HepG2 (cell line): ENCODE data around the gene CCDC175. TPM values are rescaled to one million over a fixed set of nuclear protein-coding genes. Genes with fewer than 3 reads are reported as not detected.
A peak's percentile ranks its signal among the peaks of the same experiment; 100 is the strongest.

Experiments used
- FOXO4 ChIP-seq: sonication (generic); formaldehyde crosslinking; conservative IDR thresholded peaks from 2 replicates; pipeline ENCODE4 v1.8.1; 2023; ENCODE audit warnings: missing genetic modification reagents
- HDAC2 ChIP-seq: sonication (generic); formaldehyde crosslinking; IDR thresholded peaks from 2 replicates; pipeline ENCODE4 v1.4.0; 2020; ENCODE audit warnings: missing genetic modification reagents
- HNF1A ChIP-seq, 2 experiments: sonication (generic) in 1 of 2; formaldehyde crosslinking in 1 of 2; IDR thresholded peaks; 2 replicates each; pipeline versions ENCODE4 v1.4.0 to v1.6.1; 2016 to 2020; ENCODE audit warnings: borderline replicate concordance in 1 of 2, low read depth in 1 of 2, mild to moderate bottlenecking in 1 of 2, missing genetic modification reagents in 1 of 2
- MLX ChIP-seq: IDR thresholded peaks from 2 replicates; pipeline ENCODE4 v1.6.1; 2016
- MTA1 ChIP-seq: sonication (generic); formaldehyde crosslinking; IDR thresholded peaks from 2 replicates; pipeline ENCODE4 v1.4.0; 2020; ENCODE audit warnings: missing genetic modification reagents, mild to moderate bottlenecking, borderline replicate concordance
- MYNN ChIP-seq: sonication (generic); formaldehyde crosslinking; IDR thresholded peaks from 2 replicates; pipeline ENCODE4 v1.4.0; 2020; ENCODE audit warnings: mild to moderate bottlenecking, low read depth, missing genetic modification reagents
- ONECUT2 ChIP-seq: sonication (generic); formaldehyde crosslinking; IDR thresholded peaks from 2 replicates; pipeline ENCODE4 v1.4.0; 2020; ENCODE audit warnings: missing genetic modification reagents
- PHF8 ChIP-seq: sonication (generic); formaldehyde crosslinking; IDR thresholded peaks from 2 replicates; pipeline ENCODE4 v1.5.0; 2020; ENCODE audit warnings: missing genetic modification reagents
- PRDM10 ChIP-seq: sonication (generic); formaldehyde crosslinking; IDR thresholded peaks from 2 replicates; pipeline ENCODE4 v1.4.0; 2020; ENCODE audit warnings: low read depth, missing genetic modification reagents
- RXRB ChIP-seq: IDR thresholded peaks from 2 replicates; pipeline ENCODE4 v1.6.1; 2016; ENCODE audit warnings: borderline replicate concordance, missing genetic modification reagents, missing compliant biosample characterization
- SNAI1 ChIP-seq: sonication (generic); formaldehyde crosslinking; IDR thresholded peaks from 2 replicates; pipeline ENCODE4 v1.5.0; 2020; ENCODE audit warnings: mild to moderate bottlenecking, missing genetic modification reagents, borderline replicate concordance
- SUZ12 ChIP-seq: fragments of 150-350 bp; IDR thresholded peaks from 2 replicates; pipeline ENCODE4 v1.6.1; 2014; ENCODE audit warnings: low read depth, low read length
- ZBTB8A ChIP-seq: sonication (generic); formaldehyde crosslinking; IDR thresholded peaks from 2 replicates; pipeline ENCODE4 v1.4.0; 2020; ENCODE audit warnings: mild to moderate bottlenecking, low read depth, missing genetic modification reagents, borderline replicate concordance
- ZFP90 ChIP-seq: sonication (generic); formaldehyde crosslinking; IDR thresholded peaks from 2 replicates; pipeline ENCODE4 v1.8.0; 2022; ENCODE audit warnings: missing genetic modification reagents, mild to moderate bottlenecking, inconsistent platforms, borderline replicate concordance
- ZNF782 ChIP-seq: sonication (generic); formaldehyde crosslinking; IDR thresholded peaks from 2 replicates; pipeline ENCODE4 v1.4.0; 2020; ENCODE audit warnings: missing genetic modification reagents, mild to moderate bottlenecking, borderline replicate concordance
- ZNF839 ChIP-seq: sonication (generic); formaldehyde crosslinking; IDR thresholded peaks from 2 replicates; pipeline ENCODE4 v1.4.0; 2020; ENCODE audit warnings: missing genetic modification reagents, mild to moderate bottlenecking, borderline replicate concordance
- polyA plus RNA-seq, 8 experiments: library from polyadenylated mRNA; depleted of rRNA in 3 of 8; stranded (reverse) in 7 of 8; unstranded in 1 of 8; fragments of >200 nt; fragmentation: Illumina TruSeq in 4 of 8; extraction: Trizol in 4 of 8; gene quantifications; 2 replicates each; pipeline versions ENCODE4 v1.2.1 to v1.2.3, GENCODE V29; 2011 to 2016; ENCODE audit warnings: low read depth in 4 of 8, missing spikeins in 1 of 8, mixed read lengths in 1 of 8; ENCODE audit not compliant: insufficient read depth in 1 of 8
- total RNA-seq, 5 experiments: library from RNA; depleted of rRNA; stranded (reverse); fragments of >200 nt; fragmentation: Illumina TruSeq; extraction: Trizol; gene quantifications; 2 replicates each; pipeline ENCODE4 v1.2.3, GENCODE V29; 2016; ENCODE audit warnings: low read depth in 1 of 5

Gene CCDC175
- total and polyA plus RNA-seq, 2 of the 13 experiments (the other 11 are each of a cell fraction or from before 2014, with no cell fraction given), result not detected

GRCh38 chr14:59464486-59465315, 111.9 kb downstream of the CCDC175 start (continued):
- no peak for TF ChIP-seq HNF1A (IDR thresholded peaks at IDR 0.05; ENCODE audit: low read depth)
- TF ChIP-seq HNF1A (CRISPR knock-in tag; IDR thresholded peaks at IDR 0.05; ENCODE audit: borderline replicate concordance), result no peak
- no peak for TF ChIP-seq SUZ12
- TF ChIP-seq MLX (CRISPR knock-in tag), result no peak
- TF ChIP-seq HDAC2, result no peak
- TF ChIP-seq ZNF839 (CRISPR knock-in tag), result no peak
- TF ChIP-seq PHF8, result peak; percentile 61
- no peak; the same call in 1 of the 2 replicates for TF ChIP-seq MTA1 (CRISPR knock-in tag)
- no peak for TF ChIP-seq PRDM10 (CRISPR knock-in tag)
- no peak for TF ChIP-seq ZBTB8A (CRISPR knock-in tag)
- no peak for TF ChIP-seq MYNN
- no peak for TF ChIP-seq ZFP90 (CRISPR knock-in tag)
- TF ChIP-seq FOXO4 (CRISPR knock-in tag), result no peak
- no peak for TF ChIP-seq RXRB (CRISPR knock-in tag)
- TF ChIP-seq SNAI1 (CRISPR knock-in tag), result no peak
- TF ChIP-seq ONECUT2 (CRISPR knock-in tag), result no peak
- no peak for TF ChIP-seq ZNF782
